ENCODE data around the gene PRR14.

DNA sequence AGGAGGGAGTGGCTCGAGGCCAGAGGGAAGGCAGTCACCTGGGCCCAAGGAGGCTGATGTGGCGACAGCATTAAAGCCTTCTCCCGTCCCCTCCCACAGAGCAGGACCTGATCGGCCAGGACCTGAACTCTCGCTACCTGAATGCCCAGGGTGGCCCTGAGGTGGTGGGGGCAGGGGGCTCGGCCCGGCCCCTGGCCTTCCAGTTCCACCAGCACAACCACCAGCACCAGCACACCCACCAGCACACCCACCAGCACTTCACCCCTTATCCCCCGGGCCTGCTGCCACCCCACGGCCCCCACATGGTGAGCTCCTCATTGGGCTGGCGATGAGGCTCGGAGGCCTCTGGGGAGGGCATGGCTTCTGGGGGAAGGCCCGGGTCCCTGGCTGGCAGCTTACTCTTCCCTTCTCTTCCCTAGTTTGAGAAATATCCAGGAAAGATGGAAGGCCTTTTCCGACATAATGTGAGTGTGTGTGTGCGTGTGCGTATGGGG is 13.9 kb downstream of the PRR14 start:
- TF ChIP-seq POLR2A (IDR thresholded peaks at IDR 0.05) (no peak), POLR2AphosphoS5 (IDR thresholded peaks at IDR 0.05) (no peak)
